PC-3 (cell line): Measurements from ENCODE around the gene PYROXD2. TPM values are rescaled to one million over a fixed set of nuclear protein-coding genes. Genes with fewer than 3 reads are reported as not detected.

ENCODE experiments used
- ATAC-seq: fragments of 200-7000 bp; cut with Tn5 transposase; 2 replicates; pipeline ENCODE4 v1.9.1; 2020; ENCODE audit warnings: mild to moderate bottlenecking, moderate library complexity
- BruUV-seq: library from RNA; stranded (reverse); fragments of 400-500 nt; replicated peaks from 2 replicates; lab custom pipeline; 2021; lab: Mats Ljungman, UMichigan
- CTCF ChIA-PET: fragments of 300-600 bp; sonication (Branson Sonifier 250); formaldehyde crosslinking; loops from one replicate; lab custom pipeline; 2022; ENCODE audit warnings: antibody characterized with exemption; lab: Charles Lee
- POLR2A ChIA-PET: fragments of 300-600 bp; sonication (Branson Sonifier 250); formaldehyde crosslinking; loops from one replicate; lab custom pipeline; 2022; ENCODE audit warnings: antibody characterized with exemption; ENCODE audit not compliant: unreplicated experiment; lab: Charles Lee
- DNase-seq: peaks from one replicate; pipeline ENCODE4 v3.0.0-alpha.2; 2015
- H2AFZ ChIP-seq: fragments of 300-600 bp; sonication (generic); 2 replicates; pipeline ENCODE4 v1.6.0; 2016; ENCODE audit warnings: antibody characterized with exemption, low read length
- H3F3A ChIP-seq: fragments of 300-600 bp; sonication (generic); one replicate; pipeline ENCODE4 v1.6.0; 2017; ENCODE audit warnings: antibody characterized with exemption, low read length, control low read depth, mild to moderate bottlenecking; ENCODE audit not compliant: unreplicated experiment
- H3K27ac ChIP-seq: fragments of 300-600 bp; sonication (generic); 2 replicates; pipeline ENCODE4 v1.5.1; 2016; ENCODE audit warnings: mild to moderate bottlenecking, low read length
- H3K27me3 ChIP-seq: fragments of 300-600 bp; sonication (generic); 2 replicates; pipeline ENCODE4 v1.6.1; 2016; ENCODE audit warnings: low read length, mixed read lengths
- H3K36me3 ChIP-seq: fragments of 300-600 bp; sonication (generic); 2 replicates; pipeline ENCODE4 v1.6.1; 2016; ENCODE audit warnings: low read depth, mixed run types, low read length, mixed read lengths
- H3K4me1 ChIP-seq: fragments of 300-600 bp; sonication (generic); 2 replicates; pipeline ENCODE4 v1.5.1; 2016; ENCODE audit warnings: low read length; ENCODE audit not compliant: insufficient read depth
- H3K4me2 ChIP-seq: fragments of 300-600 bp; sonication (generic); 2 replicates; pipeline ENCODE4 v1.6.0; 2016; ENCODE audit warnings: low read length
- H3K4me3 ChIP-seq: fragments of 300-600 bp; sonication (generic); 2 replicates; pipeline ENCODE4 v1.5.1; 2016; ENCODE audit warnings: mild to moderate bottlenecking, low read length, mixed read lengths
- H3K79me2 ChIP-seq: fragments of 300-600 bp; sonication (generic); 2 replicates; pipeline ENCODE4 v1.6.1; 2017; ENCODE audit warnings: low read length, mixed read lengths
- H3K9ac ChIP-seq: fragments of 300-600 bp; sonication (generic); 2 replicates; pipeline ENCODE4 v1.6.0; 2016; ENCODE audit warnings: mild to moderate bottlenecking, low read length
- H3K9me2 ChIP-seq: fragments of 300-600 bp; sonication (generic); replicated peaks from 2 replicates; pipeline ENCODE4 v1.6.1; 2016; ENCODE audit warnings: mixed run types, low read length, mixed read lengths
- H3K9me3 ChIP-seq: fragments of 300-600 bp; sonication (generic); 2 replicates; pipeline ENCODE4 v1.6.1; 2016; ENCODE audit warnings: low read length, mixed read lengths
- H4K20me1 ChIP-seq: fragments of 300-600 bp; sonication (generic); 2 replicates; pipeline ENCODE4 v1.6.1; 2016; ENCODE audit warnings: low read length, mixed read lengths
- EZH2 ChIP-seq: fragments of 300-600 bp; sonication (generic); IDR thresholded peaks from one replicate; pipeline ENCODE4 v1.6.1; 2017; ENCODE audit warnings: antibody characterized with exemption, mild to moderate bottlenecking, low read length; ENCODE audit not compliant: unreplicated experiment
- EZH2phosphoT487 ChIP-seq: fragments of 300-600 bp; sonication (generic); IDR thresholded peaks from 2 replicates; pipeline ENCODE4 v1.6.1; 2018; ENCODE audit warnings: mild to moderate bottlenecking, antibody characterized with exemption, low read length, borderline replicate concordance
- intact Hi-C: fragments of 100-400 bp; cut with micrococcal nuclease; formaldehyde crosslinking; loops from 2 replicates; pipeline ENCODE4 v1.9.0; 2023
- total RNA-seq: library from RNA; depleted of rRNA; stranded (reverse); fragments of >200 nt; gene quantifications from 2 replicates; pipeline ENCODE4 v1.2.3, GENCODE V29; 2014
- TF ChIP-seq, protein P1 (sequence below): fragments of 300-600 bp; sonication (generic); conservative IDR thresholded peaks from 2 replicates; pipeline ENCODE4 v1.5.1; 2017; ENCODE audit warnings: antibody characterized with exemption, low read depth, mild to moderate bottlenecking, low read length

The PYROXD2 gene
- total RNA-seq, 1 experiment from 2014 or later: 3.1 TPM

DNA sequence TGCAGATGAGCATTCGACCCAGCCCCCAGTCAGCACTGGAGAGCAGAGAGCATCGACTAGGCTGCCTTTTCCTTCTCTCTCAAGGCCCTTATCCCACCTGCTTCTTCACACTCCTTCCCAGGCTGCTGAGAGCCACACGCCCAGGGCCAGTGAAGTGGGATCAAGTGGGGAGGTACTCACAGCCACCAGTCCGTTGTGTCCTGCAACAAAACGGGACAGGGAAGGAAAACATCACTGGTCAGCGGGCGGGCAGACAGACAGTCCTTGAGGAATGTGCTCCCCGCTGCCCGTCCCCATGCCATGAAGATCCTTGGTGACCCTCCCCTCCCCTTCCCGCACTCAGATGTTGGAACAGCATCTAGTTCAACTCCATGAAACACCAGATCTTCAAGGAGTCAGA, 4.2 kb downstream of the PYROXD2 start:
- H2AFZ ChIP-seq: no peak overlapping the region
- no peaks in the 10 kb centered on the region for H3K27me3 ChIP-seq
- ATAC-seq (no peak), DNase-seq (no peak)
- H3K9ac ChIP-seq: no peak overlapping the region
- H4K20me1 ChIP-seq: no peaks in the 10 kb centered on the region
- no peak overlapping the region for H3K4me3 ChIP-seq
- H3K79me2 ChIP-seq: peaks cover 11% of the 10 kb centered on the region
- H3K27ac ChIP-seq: no peak overlapping the region
- H3F3A ChIP-seq: no peaks in the 10 kb centered on the region
- POLR2A ChIA-PET: no interaction called here
- no TSS peak for BruUV-seq
- H3K4me2 ChIP-seq: no peak overlapping the region
- H3K9me3 ChIP-seq: no peaks in the 10 kb centered on the region
- H3K36me3 ChIP-seq: no peaks in the 10 kb centered on the region
- H3K4me1 ChIP-seq: peaks cover 13% of the 10 kb centered on the region
- intact Hi-C loops: no loop called here
- H3K9me2 ChIP-seq: no peaks in the 10 kb centered on the region
- TF ChIP-seq, protein P1, sequence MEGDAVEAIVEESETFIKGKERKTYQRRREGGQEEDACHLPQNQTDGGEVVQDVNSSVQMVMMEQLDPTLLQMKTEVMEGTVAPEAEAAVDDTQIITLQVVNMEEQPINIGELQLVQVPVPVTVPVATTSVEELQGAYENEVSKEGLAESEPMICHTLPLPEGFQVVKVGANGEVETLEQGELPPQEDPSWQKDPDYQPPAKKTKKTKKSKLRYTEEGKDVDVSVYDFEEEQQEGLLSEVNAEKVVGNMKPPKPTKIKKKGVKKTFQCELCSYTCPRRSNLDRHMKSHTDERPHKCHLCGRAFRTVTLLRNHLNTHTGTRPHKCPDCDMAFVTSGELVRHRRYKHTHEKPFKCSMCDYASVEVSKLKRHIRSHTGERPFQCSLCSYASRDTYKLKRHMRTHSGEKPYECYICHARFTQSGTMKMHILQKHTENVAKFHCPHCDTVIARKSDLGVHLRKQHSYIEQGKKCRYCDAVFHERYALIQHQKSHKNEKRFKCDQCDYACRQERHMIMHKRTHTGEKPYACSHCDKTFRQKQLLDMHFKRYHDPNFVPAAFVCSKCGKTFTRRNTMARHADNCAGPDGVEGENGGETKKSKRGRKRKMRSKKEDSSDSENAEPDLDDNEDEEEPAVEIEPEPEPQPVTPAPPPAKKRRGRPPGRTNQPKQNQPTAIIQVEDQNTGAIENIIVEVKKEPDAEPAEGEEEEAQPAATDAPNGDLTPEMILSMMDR: no peak
- no peak for TF ChIP-seq EZH2
- TF ChIP-seq EZH2phosphoT487: no peak
- CTCF ChIA-PET: no interaction called here

DNA sequence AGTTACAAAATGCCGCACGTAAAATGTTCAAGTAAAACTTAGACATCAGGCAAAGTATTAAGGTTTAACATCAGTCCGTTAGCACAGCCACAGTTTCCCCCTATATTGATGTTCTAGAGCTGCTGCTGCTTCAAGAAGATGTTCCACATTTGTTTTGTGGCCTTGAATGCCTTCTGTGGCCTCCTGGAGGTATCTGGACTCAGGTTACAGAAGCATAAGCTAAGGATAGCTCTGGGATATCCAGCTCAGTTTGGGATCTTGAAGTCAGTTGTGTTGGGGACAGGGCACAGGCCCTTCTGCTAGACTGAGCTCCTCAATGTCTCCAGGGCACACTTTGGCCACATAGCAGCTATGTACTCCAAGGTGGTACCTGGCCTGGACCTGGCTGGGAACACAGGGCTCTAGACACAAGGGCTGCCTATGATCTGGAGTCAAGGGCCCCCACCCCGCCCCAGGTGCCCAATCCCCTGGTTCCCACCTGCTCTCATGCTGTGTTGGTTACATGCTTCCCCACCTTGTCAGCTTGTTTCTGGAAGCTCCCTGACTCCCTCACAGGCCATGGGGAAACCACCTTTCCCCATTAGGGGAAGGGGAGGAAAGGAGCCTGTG, 4.7 kb downstream of the PYROXD2 start:
- no TSS peak for BruUV-seq

DNA sequence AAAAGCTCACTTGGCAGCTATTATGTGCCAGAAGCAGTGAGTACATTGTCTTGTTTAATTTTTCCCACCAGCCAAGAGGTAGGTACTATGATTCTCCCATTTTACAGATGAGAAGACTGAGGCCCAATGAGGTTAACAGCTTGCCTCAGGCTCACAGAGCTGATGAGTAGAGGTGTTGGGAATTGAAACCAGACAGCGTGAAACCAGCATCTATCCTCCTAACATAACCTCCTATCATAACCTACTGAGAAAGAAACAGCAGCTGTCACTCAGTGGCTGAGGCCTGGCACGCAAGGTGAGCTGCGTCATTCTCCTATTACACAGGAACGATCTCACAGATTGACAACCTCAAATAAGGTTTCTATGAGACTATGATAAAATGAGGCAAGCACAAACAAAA, 6.2 kb downstream of the PYROXD2 start:
- Histone ChIP-seq H3K36me3 (no peaks in the 10 kb centered on the region), H3K9me2 (no peaks in the 10 kb centered on the region), H4K20me1 (no peaks in the 10 kb centered on the region), H3K4me1 (peaks cover 16% of the 10 kb centered on the region), H3K9ac (no peak overlapping the region), H3K4me3 (no peak overlapping the region), H3K27ac (no peak overlapping the region), H3K79me2 (peaks cover 1% of the 10 kb centered on the region; the same call in 1 of the 2 replicates), H3F3A (no peaks in the 10 kb centered on the region), H3K4me2 (no peak overlapping the region), H2AFZ (no peak overlapping the region), H3K27me3 (no peaks in the 10 kb centered on the region), H3K9me3 (no peaks in the 10 kb centered on the region)
- ChIA-PET POLR2A (interaction anchor here (0.5 kb wide), 1 partner anchor 21 kb away, joined by 10 read pairs; no protein-coding TSS in a partner anchor), CTCF (no interaction called here)
- intact Hi-C loops: loop anchor here (10.0 kb wide), 1 partner anchor 144 kb away; the partner anchor contains the start of gene LOXL4
- ATAC-seq (no peak), DNase-seq (no peak)
- TF ChIP-seq, protein P1: no peak
- no peak for TF ChIP-seq EZH2phosphoT487
- no peak for TF ChIP-seq EZH2
- BruUV-seq: no TSS peak

More for the DNA sequence above, 4.7 kb downstream of the PYROXD2 start:
- Histone ChIP-seq H3K9me3 (no peaks in the 10 kb centered on the region), H3K4me3 (no peak overlapping the region), H3K79me2 (peaks cover 11% of the 10 kb centered on the region), H3K9me2 (no peaks in the 10 kb centered on the region), H2AFZ (no peak overlapping the region), H4K20me1 (no peaks in the 10 kb centered on the region), H3K27me3 (no peaks in the 10 kb centered on the region), H3K4me2 (no peak overlapping the region), H3K9ac (no peak overlapping the region), H3K27ac (no peak overlapping the region), H3K4me1 (peaks cover 11% of the 10 kb centered on the region), H3F3A (no peaks in the 10 kb centered on the region), H3K36me3 (no peaks in the 10 kb centered on the region)
- ChIA-PET POLR2A (no interaction called here), CTCF (no interaction called here)
- ATAC-seq: no peak
- TF ChIP-seq, protein P1: no peak
- TF ChIP-seq EZH2phosphoT487: no peak
- no peak for TF ChIP-seq EZH2
- DNase-seq: no peak
- intact Hi-C loops: no loop called here
